Tibial nerve (tissue), 4 donors: ENCODE results near the gene ZWILCH. TPM values are rescaled to one million over a fixed set of nuclear protein-coding genes. Genes with fewer than 3 reads are reported as not detected.
"Not testable (repeated sequence)": the region's sequence is repeated elsewhere in the genome, so short reads cannot be mapped to it uniquely, and the experiment has no call there.

Experiments
- DNase-seq, 2 donors: peaks; one replicate each; pipeline ENCODE4 v3.0.0-alpha.2; 2019; ENCODE audit warnings: low spot score in 2 of 2
- H3K27ac ChIP-seq, 4 donors: fragments of 200-600 bp; sonication (generic) in 3 of 4; one replicate each; pipeline ENCODE4 v1.5.1; 2017 to 2019; ENCODE audit warnings: mild to moderate bottlenecking in 1 of 4
- H3K27me3 ChIP-seq, 2 donors: fragments of 200-600 bp; sonication (generic) in 1 of 2; one replicate each; pipeline versions ENCODE4 v1.5.1 to v1.6.0; 2017 to 2019
- H3K36me3 ChIP-seq, 3 donors: fragments of 200-600 bp; sonication (generic); one replicate each; pipeline ENCODE4 v1.5.1; 2018 to 2019
- H3K4me1 ChIP-seq, 4 donors: fragments of 200-600 bp; sonication (generic) in 3 of 4; one replicate each; pipeline ENCODE4 v1.5.1; 2017 to 2019
- H3K4me3 ChIP-seq, 4 donors: fragments of 200-600 bp; sonication (generic) in 3 of 4; one replicate each; pipeline ENCODE4 v1.5.1; 2017 to 2019; ENCODE audit warnings: mild to moderate bottlenecking in 1 of 4, moderate library complexity in 1 of 4
- H3K9me3 ChIP-seq, 4 donors: fragments of 200-600 bp; sonication (generic) in 3 of 4; one replicate each; pipeline ENCODE4 v1.5.1; 2017 to 2019
- EP300 ChIP-seq, 2 donors: sonication (generic); formaldehyde crosslinking; IDR thresholded peaks; one replicate each; pipeline ENCODE4 v1.6.1; 2017; ENCODE audit warnings: antibody characterized with exemption in 2 of 2, mild to moderate bottlenecking in 1 of 2
- POLR2A ChIP-seq, 2 donors: fragments of 450-650 bp; IDR thresholded peaks; one replicate each; pipeline ENCODE4 v1.6.1; 2017; ENCODE audit warnings: antibody characterized with exemption in 2 of 2, mild to moderate bottlenecking in 2 of 2, moderate library complexity in 2 of 2
- WGBS, 2 donors: methylation state at CpG; one replicate each; pipeline ENCODE4 v1.1.5; 2018; 5-methylcytosine and 5-hydroxymethylcytosine counted together
- total RNA-seq, 4 donors: library from RNA; depleted of rRNA; stranded (reverse); fragments of >200 nt; gene quantifications; one replicate each; pipeline ENCODE4 v1.1.0, GENCODE V29; 2016
- TF ChIP-seq, protein P1 (sequence below), 5 experiments: fragments of 200-600 bp in 3 of 5; fragments of 450-650 bp in 2 of 5; sonication (generic) in 3 of 5; IDR thresholded peaks; one replicate each; pipeline ENCODE4 v1.5.1; 2016 to 2019; ENCODE audit warnings: antibody characterized with exemption in 5 of 5, mild to moderate bottlenecking in 3 of 5, moderate library complexity in 2 of 5

The ZWILCH gene
- total RNA-seq, 4 donors from 2014 or later, result 4.1 to 5.5 (median 4.2) TPM

DNA sequence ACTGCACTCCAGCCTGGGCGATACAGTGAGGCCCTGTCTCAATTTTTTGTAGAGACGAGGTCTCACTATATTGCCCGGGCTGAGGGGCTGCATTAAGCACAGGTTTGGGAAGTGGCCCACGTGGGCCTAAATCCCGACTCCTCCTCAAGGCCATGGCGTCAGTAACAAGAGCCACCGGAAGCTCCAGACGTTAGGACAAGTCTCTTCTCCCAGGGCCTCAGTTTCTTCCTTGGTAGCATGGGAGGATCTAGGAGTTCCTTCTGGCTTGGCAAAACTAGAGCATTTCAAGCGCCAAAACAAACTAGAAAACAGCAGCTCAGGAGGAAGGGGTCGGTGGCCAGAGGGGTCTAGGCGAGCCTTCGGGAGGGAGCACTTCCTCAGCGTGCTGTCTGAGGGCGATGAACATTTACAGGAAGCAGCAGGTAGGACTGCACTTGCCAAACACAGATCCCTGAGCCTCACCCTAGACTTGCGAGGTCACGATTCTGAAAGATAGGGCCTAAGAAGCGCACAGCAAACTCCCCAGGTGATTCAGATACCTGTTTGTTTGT, 8.1 kb upstream of the ZWILCH start:
- 18 to 25% methylated on average over 17 of the region's 17 CpGs for WGBS, 2 donors
- Histone ChIP-seq H3K9me3 (no peaks in the 10 kb centered on the region), H3K27ac (peak overlapping the region; percentile 48 to 91 (median 84)), H3K4me1 (peaks cover 0 to 50% (median 13%) of the 10 kb centered on the region in 4 donors), H3K4me3 (peak overlapping the region; percentile 63 to 92 (median 82)), H3K27me3 (no peaks in the 10 kb centered on the region), H3K36me3 (peaks cover 3 to 75% (median 32%) of the 10 kb centered on the region in 3 donors)
- TF ChIP-seq POLR2A (IDR thresholded peaks at IDR 0.05), result no peak
- TF ChIP-seq EP300 (IDR thresholded peaks at IDR 0.05), result no peak
- TF ChIP-seq, protein P1, sequence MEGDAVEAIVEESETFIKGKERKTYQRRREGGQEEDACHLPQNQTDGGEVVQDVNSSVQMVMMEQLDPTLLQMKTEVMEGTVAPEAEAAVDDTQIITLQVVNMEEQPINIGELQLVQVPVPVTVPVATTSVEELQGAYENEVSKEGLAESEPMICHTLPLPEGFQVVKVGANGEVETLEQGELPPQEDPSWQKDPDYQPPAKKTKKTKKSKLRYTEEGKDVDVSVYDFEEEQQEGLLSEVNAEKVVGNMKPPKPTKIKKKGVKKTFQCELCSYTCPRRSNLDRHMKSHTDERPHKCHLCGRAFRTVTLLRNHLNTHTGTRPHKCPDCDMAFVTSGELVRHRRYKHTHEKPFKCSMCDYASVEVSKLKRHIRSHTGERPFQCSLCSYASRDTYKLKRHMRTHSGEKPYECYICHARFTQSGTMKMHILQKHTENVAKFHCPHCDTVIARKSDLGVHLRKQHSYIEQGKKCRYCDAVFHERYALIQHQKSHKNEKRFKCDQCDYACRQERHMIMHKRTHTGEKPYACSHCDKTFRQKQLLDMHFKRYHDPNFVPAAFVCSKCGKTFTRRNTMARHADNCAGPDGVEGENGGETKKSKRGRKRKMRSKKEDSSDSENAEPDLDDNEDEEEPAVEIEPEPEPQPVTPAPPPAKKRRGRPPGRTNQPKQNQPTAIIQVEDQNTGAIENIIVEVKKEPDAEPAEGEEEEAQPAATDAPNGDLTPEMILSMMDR (IDR thresholded peaks at IDR 0.05), result no peak
- DNase-seq, result no peak

DNA sequence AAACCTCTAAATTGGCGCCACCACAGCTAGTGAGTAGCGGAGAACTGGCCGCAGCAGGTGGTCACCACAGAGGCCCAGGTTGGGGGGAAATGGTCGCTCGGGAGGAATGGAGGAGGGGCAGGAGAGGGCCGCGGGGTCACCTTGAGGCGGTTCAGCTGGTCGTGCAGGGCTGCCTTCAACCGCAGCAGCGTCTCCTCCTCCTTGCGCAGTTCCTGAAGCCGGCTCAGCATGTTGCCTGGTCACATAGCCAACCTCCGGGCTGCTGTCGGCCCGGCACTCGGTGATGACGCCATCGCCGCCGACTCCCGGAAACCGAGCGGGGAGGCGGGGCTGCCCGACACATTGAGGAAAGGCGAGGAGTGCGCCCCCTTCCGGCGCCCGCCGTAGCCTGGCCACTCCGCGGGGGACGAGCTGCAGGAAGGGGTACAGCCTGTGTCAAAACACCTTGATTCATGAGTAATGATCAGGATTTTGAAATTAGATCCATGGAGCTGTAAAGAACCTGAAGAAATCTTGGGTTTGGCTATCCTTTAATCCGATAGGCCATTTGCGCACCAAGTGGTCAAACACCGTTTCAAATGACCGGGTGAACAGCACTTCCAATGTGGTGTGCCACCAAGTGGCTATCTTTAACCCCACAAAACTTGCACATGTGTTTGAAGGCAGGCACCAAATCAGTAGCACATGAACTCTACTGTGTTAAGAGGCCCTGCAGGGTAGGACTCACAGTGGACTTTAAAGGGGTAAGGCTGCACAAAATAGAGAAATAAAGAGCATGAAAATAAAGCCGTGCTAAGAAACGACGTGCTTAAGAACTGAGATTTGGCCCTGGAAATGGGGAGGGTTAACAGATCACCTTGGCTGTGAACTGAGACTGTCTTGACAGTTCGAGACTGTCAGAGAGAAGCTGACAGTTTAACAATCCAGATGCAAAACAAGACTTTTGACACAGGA, 7.3 kb upstream of the ZWILCH start, which contains the start of gene SNAPC5:
Gene SNAPC5, minus strand, starts transcription at position 261 of the 954 bp plus-strand sequence. Its CDS starts 31 bp downstream, at position 230.
- Histone ChIP-seq H3K36me3 (peaks cover 3 to 76% (median 32%) of the 10 kb centered on the region in 3 donors), H3K4me3 (peak within 1 kb of the TSS; percentile 63 to 92 (median 82)), H3K4me1 (peaks cover 0 to 58% (median 17%) of the 10 kb centered on the region in 4 donors), H3K27ac (peak within 1 kb of the TSS; percentile 48 to 91 (median 84)), H3K27me3 (no peaks in the 10 kb centered on the region), H3K9me3 (no peaks in the 10 kb centered on the region)
- 8 to 14% methylated on average over 22 to 33 of the region's 43 CpGs for WGBS, 2 donors
- peak; percentile 96 to 97 for DNase-seq
- TF ChIP-seq POLR2A (IDR thresholded peaks at IDR 0.05) (peak; percentile 29 to 66), EP300 (IDR thresholded peaks at IDR 0.05) (peak; percentile 83 to 94)
- TF ChIP-seq, protein P1 (IDR thresholded peaks at IDR 0.05), result peak; percentile 97 to 99 (median 98)

DNA sequence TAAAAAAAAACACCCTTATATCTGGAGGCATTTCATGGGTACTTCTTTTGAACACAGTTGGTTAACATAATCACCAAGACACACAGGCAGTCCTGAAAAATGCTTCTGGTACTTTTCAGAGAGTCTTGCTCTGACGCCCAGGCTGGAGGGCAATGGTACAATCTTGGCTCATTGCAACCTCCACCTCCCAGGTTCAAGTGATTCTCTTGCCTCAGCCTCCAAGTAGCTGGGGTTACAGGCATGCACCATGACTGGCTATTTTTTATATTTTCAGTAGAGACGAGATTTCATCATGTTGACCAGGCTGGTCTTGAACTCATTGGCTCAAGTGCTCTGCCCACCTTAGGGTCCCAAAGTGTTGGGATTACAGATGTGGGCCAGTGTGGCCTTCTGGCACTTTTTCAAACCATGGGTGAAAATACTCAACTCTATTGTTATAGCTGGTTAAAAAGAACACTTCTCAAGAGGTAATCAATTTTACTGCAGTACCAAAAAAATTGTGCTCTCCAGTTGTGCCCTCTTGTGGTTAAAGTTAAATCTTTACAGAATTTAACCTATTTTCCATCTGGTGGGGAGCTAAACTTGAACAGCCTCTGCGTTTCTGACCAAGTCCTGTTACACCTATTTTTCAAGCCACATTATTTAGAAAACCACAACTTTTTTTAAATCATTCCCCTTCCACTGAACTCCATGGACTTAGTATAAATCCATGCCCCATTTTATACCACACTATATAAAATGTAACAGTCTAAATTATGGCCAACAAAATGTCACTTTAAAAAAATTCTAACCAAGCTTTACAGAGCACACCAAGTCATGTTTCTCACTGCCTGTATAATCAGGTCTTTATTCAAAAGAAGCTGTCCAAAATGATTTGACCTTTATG, 6.4 kb upstream of the ZWILCH start:
- DNase-seq, result no peak
- Histone ChIP-seq H3K9me3 (no peaks in the 10 kb centered on the region), H3K36me3 (peaks cover 3 to 73% (median 32%) of the 10 kb centered on the region in 3 donors), H3K4me1 (peaks cover 0 to 65% (median 27%) of the 10 kb centered on the region in 4 donors), H3K27me3 (no peaks in the 10 kb centered on the region), H3K4me3 (no peak overlapping the region), H3K27ac (peak overlapping the region in 1 of 4 donors; percentile 78)
- WGBS, 2 donors, result 37 to 47% methylated on average over 3 of the region's 3 CpGs
- TF ChIP-seq, protein P1 (IDR thresholded peaks at IDR 0.05), result peak in 3 of 5 experiments; percentile 9 to 40 (median 21)
- no peak for TF ChIP-seq POLR2A (IDR thresholded peaks at IDR 0.05)
- no peak for TF ChIP-seq EP300 (IDR thresholded peaks at IDR 0.05)

DNA sequence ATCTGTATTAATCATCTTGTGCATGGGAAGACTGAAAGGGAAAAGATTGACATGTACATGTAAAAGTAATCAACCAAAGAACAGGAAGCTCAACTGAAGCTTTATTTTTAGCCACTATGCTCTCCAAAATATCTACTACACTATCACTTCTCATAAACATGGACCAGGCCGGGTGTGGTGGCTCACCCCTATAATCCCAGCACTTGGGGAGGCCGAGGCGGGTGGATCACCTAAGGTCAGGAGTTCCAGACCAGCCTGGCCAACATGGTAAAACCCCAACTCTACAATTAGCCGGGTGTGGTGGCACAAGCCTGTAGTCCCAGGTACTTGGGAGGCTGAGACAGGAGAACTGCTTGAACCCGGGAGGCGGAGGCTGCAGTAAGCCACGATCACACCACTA, 4.8 kb upstream of the ZWILCH start:
- H3K9me3 ChIP-seq, H3K4me3 ChIP-seq, DNase-seq, H3K27me3 ChIP-seq, H3K27ac ChIP-seq: not testable (repeated sequence)
- Histone ChIP-seq H3K36me3 (peaks cover 3 to 58% (median 32%) of the 10 kb centered on the region in 3 donors), H3K4me1 (peaks cover 0 to 55% (median 29%) of the 10 kb centered on the region in 4 donors)
- 83 to 88% methylated on average over 7 of the region's 7 CpGs for WGBS, 2 donors

DNA sequence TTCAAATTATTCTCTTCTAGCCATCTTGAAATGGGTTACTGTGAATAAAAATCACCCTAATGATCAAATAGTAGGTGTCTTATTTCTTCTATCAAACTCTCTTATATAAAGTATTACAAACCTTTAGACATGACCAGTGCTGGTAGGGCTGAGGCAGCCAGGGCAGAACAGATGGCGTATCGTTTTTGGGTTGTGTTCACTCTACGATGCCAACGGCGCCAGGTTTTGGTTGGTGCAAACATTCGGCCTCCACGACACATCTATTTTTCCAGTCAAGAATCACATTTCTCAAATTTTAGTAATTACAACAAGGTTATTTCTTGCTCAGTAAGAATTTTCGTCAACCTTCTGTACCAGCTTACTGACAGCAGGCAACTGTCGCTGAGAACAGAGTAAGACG, 2.6 kb upstream of the ZWILCH start:
- peaks cover 3 to 52% (median 32%) of the 10 kb centered on the region in 3 donors for H3K36me3 ChIP-seq
- peaks cover 0 to 48% (median 18%) of the 10 kb centered on the region in 4 donors for H3K4me1 ChIP-seq
- H3K9me3 ChIP-seq, result no peaks in the 10 kb centered on the region
- DNase-seq, result no peak
- no peaks in the 10 kb centered on the region for H3K27me3 ChIP-seq
- no peak for TF ChIP-seq POLR2A (IDR thresholded peaks at IDR 0.05)
- TF ChIP-seq, protein P1 (IDR thresholded peaks at IDR 0.05), result no peak
- TF ChIP-seq EP300 (IDR thresholded peaks at IDR 0.05), result no peak
- no peak overlapping the region for H3K4me3 ChIP-seq
- WGBS, 2 donors, result 75 to 81% methylated on average over 10 of the region's 10 CpGs
- H3K27ac ChIP-seq, result no peak overlapping the region

DNA sequence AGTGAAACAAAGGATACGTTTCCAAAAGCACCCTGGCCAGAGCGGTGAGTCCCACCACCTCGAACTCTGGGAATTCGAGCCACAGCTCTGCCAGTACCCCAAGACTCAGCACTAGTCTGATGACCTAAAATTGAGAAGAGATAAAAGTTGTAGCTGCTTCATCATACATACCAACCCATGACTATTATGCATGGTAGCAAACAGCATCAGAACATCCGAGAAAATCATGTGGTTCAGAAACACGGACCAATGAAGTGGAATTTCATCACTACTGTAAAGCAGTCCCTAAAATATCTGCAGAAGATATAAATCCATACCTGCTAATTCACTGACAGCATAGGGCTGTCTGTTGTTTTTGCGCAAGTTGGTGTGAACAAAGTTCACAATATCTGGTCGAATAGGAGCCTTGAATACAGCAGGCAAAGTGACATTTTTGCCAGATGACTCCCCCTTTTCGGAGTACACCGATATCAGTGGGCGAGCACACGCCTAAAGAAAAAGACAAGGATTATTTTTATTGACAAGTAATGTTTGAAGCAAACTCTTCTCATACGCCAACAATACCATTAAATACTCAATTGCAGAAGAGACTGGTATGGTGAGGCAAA, 2.0 kb upstream of the ZWILCH start:
- Histone ChIP-seq H3K36me3 (peaks cover 3 to 52% (median 32%) of the 10 kb centered on the region in 3 donors), H3K4me3 (peak overlapping the region in 3 of 4 donors; percentile 74 to 97 (median 78)), H3K4me1 (peaks cover 0 to 44% (median 16%) of the 10 kb centered on the region in 4 donors), H3K27ac (peak overlapping the region in 2 of 4 donors; percentile 95)
- 56 to 59% methylated on average over 13 of the region's 13 CpGs for WGBS, 2 donors
- not testable (repeated sequence) for H3K9me3 ChIP-seq, DNase-seq, H3K27me3 ChIP-seq
